GM12801 (cell line): Measurements from ENCODE around the gene AAGAB.

ENCODE experiments used
- TF ChIP-seq, protein P1 (sequence below): IDR thresholded peaks from one replicate; pipeline ENCODE4 v1.5.1; 2011; ENCODE audit warnings: control low read depth; ENCODE audit not compliant: insufficient read length; ENCODE audit errors: extremely low read depth

Gene AAGAB

DNA sequence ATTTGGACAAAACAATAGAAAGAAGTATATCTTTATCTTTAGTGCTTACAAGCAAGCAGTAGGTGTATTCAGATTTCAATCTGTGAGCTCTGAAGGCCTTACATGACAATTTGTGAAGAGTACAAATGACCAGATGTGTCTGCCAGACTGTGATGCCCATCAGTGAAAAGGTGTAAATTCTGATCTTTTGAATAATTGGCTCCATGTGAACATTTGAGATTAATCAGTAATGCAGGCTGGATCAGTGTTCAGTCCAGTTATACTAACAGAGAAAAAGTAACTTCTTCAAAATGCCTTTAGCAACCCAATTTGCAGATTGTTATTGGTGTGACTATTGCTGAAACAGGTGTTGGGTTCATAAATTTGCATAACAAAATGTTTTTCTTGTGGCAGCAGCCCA, 5.3 kb upstream of the AAGAB start:
- TF ChIP-seq, protein P1, sequence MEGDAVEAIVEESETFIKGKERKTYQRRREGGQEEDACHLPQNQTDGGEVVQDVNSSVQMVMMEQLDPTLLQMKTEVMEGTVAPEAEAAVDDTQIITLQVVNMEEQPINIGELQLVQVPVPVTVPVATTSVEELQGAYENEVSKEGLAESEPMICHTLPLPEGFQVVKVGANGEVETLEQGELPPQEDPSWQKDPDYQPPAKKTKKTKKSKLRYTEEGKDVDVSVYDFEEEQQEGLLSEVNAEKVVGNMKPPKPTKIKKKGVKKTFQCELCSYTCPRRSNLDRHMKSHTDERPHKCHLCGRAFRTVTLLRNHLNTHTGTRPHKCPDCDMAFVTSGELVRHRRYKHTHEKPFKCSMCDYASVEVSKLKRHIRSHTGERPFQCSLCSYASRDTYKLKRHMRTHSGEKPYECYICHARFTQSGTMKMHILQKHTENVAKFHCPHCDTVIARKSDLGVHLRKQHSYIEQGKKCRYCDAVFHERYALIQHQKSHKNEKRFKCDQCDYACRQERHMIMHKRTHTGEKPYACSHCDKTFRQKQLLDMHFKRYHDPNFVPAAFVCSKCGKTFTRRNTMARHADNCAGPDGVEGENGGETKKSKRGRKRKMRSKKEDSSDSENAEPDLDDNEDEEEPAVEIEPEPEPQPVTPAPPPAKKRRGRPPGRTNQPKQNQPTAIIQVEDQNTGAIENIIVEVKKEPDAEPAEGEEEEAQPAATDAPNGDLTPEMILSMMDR, result no peak

DNA sequence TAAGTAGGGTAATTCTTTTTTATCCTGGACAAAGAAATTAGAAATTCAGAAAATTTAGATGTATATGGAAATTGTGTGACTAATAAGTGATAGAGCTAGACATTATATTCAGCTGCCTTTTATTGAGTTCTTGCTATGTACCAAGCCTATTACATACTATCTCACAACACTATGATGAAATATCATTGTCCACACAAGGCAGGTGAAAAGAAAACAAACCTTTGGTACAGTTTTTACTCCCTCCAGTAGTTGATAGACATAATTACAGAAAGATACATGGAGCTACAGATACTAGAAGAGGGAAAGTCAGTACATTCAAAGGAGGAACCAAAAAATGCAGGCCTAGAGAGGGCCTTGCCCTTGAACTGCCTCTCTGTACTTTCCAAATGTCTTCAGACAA, 4.9 kb upstream of the AAGAB start:
- TF ChIP-seq, protein P1, result no peak

DNA sequence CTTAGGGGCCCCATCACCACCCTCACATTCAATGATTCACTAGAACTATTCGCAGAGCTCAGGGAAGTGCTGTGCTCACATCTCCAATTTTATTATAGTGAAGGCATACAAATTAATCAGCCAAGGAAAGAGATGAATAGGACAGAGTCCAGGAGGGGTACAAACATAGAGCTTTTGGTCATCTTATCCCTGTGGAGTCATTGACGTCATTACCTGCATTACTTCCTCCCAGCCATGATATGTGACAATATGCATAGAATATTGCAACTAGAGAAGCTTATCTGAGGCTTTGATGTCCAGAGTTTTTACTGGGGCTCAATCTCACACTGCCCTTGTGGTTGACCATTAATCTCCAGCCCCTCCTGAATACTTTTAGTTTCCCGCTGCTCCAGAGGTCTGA, 1.6 kb upstream of the AAGAB start:
- TF ChIP-seq, protein P1, result no peak

DNA sequence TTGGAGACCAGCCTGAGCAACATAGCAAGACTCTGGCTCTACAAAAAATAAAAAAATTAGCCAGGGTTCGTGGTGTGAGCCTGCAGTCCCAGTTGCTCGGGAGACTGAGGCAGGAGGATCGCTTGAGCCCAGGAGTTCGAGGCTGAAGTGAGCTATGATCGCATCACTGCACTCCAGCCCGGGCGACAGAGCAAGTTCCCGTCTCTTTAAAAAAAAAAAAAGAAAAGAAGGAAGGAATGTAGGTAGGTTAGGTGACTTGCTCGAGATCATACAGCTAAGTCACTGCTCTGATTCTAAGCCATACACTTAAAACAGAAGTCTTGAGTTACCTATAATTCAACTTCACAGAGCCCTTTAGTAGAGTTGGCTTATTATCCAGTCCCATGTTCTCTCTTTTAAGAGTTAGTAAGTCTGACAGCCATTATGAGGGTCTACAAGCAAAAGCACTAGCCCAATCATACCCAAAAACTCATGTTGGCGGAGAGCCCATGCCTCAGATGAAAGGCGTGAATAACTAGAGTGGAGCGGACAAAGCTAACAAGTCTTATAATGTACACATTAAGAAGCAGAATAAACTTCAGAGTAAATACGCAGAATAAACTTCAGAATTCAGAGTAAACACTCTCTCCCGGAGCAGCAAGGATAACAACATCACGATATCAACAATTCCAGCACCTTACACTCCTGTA, 768 bp downstream of the AAGAB start:
- TF ChIP-seq, protein P1, result no peak

DNA sequence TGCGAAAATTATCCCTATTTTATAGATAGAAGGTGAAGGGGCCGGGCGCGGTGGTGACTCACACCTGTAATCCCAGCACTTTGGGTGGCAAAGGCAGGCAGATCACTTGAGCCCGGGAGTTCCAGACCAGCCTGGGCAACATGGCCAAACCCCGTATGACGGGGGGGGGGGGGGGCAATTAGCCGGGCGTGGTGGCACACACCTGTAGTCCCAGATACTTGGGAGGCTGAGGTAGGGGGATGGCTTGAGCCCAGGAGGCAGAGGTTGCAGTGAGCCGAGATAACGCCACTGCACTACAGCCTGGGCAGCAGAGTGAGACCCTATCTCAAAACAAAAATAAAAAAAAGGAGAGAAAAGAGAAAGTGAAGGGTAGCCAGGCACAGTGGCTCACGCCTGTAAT, 1.4 kb downstream of the AAGAB start:
- TF ChIP-seq, protein P1, result no peak

DNA sequence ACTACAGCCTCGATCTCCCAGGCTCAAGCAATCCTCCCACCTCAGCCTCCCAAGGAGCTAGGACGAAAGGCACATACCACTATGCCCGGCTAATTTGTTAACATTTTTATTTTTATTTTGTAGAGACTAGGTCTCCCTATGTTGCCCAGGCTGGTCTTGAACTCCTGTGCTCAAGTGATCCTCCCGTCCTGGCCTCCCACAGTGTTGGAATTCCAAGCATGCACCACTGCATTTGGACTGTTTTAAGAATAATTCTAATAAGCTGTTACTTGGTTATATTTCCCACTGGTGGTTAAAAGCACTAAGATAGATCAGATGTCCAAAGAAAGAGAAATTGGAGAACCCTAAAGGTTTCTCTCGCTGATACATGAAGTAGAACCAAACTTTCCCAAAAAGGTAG, 3.1 kb downstream of the AAGAB start:
- TF ChIP-seq, protein P1, result no peak

DNA sequence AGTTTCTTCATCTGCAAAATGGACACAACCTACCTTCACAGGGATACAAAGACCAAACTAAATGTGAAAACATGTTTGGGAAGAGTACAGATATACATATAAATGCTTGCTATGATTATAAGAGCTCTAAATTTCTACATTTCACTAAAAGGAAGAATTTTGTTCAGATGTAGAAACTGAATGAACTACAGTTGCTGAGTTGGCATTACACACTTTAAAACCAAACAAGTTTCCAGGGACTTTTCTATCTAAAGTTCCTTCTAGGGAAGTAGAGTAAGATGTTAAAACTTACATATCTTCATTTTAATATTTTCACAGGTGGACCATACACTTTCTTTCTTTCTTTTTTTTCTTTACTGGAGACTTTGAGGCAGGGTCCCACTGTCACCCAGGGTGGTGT, 4.6 kb downstream of the AAGAB start:
- TF ChIP-seq, protein P1, result no peak
